SK-N-SH treated with all-trans-retinoic acid at 6 μM for 48 hours (cell line): ENCODE measurements around the gene SPNS1.

ENCODE experiments used
- ATAC-seq: fragments of 200-7000 bp; cut with Tn5 transposase; 3 replicates; pipeline ENCODE4 v1.9.1; 2020; ENCODE audit warnings: mild to moderate bottlenecking, moderate library complexity
- ARNTL ChIP-seq: fragments of 450-650 bp; formaldehyde crosslinking; IDR thresholded peaks from 2 replicates; pipeline ENCODE4 v1.5.0; 2020; ENCODE audit warnings: low read depth, mild to moderate bottlenecking, moderate library complexity, borderline replicate concordance
- BACH2 ChIP-seq: fragments of 250-450 bp; sonication (Bioruptor Pico); IDR thresholded peaks from 2 replicates; pipeline ENCODE4 v1.9.0; 2021; ENCODE audit warnings: mild to moderate bottlenecking, borderline replicate concordance
- CSDC2 ChIP-seq: fragments of 250-450 bp; sonication (Bioruptor Pico); IDR thresholded peaks from 2 replicates; pipeline ENCODE4 v1.5.0; 2020; ENCODE audit warnings: mild to moderate bottlenecking, moderate library complexity
- CSRNP3 ChIP-seq: fragments of 250-450 bp; sonication (Bioruptor Pico); IDR thresholded peaks from 2 replicates; pipeline ENCODE4 v1.5.1; 2021; ENCODE audit warnings: mild to moderate bottlenecking, moderate library complexity
- ESRRG ChIP-seq: fragments of 250-450 bp; sonication (Bioruptor Pico); IDR thresholded peaks from 2 replicates; pipeline ENCODE4 v1.6.1; 2021; ENCODE audit warnings: mild to moderate bottlenecking
- GLIS3 ChIP-seq: fragments of 250-450 bp; sonication (Bioruptor Pico); IDR thresholded peaks from 2 replicates; pipeline ENCODE4 v1.5.0; 2020; ENCODE audit warnings: mild to moderate bottlenecking, moderate library complexity
- ISL1 ChIP-seq: fragments of 250-450 bp; sonication (Bioruptor Pico); IDR thresholded peaks from 2 replicates; pipeline ENCODE4 v2.1.2; 2022; ENCODE audit warnings: mild to moderate bottlenecking, moderate library complexity
- OSR1 ChIP-seq: fragments of 250-450 bp; sonication (Bioruptor Pico); IDR thresholded peaks from 2 replicates; pipeline ENCODE4 v1.8.0; 2022; ENCODE audit warnings: moderate library complexity, mild to moderate bottlenecking, inconsistent platforms
- POU6F1 ChIP-seq: fragments of 250-450 bp; sonication (Bioruptor Pico); IDR thresholded peaks from 2 replicates; pipeline ENCODE4 v1.8.0; 2021; ENCODE audit warnings: low read depth, mild to moderate bottlenecking, moderate library complexity, borderline replicate concordance
- PPARA ChIP-seq: fragments of 250-450 bp; sonication (Bioruptor Pico); IDR thresholded peaks from 2 replicates; pipeline ENCODE4 v1.5.0; 2020; ENCODE audit warnings: mild to moderate bottlenecking, borderline replicate concordance
- SNAI2 ChIP-seq: fragments of 250-450 bp; sonication (Bioruptor Pico); IDR thresholded peaks from 2 replicates; pipeline ENCODE4 v1.5.0; 2020; ENCODE audit warnings: mild to moderate bottlenecking, moderate library complexity
- TCF4 ChIP-seq: fragments of 250-450 bp; sonication (Bioruptor Pico); IDR thresholded peaks from 2 replicates; pipeline ENCODE4 v1.8.0; 2021; ENCODE audit warnings: mild to moderate bottlenecking, moderate library complexity, borderline replicate concordance
- TSHZ2 ChIP-seq: fragments of 250-450 bp; sonication (Bioruptor Pico); IDR thresholded peaks from 2 replicates; pipeline ENCODE4 v1.5.0; 2020; ENCODE audit warnings: mild to moderate bottlenecking, moderate library complexity
- ZC3H10 ChIP-seq: fragments of 250-450 bp; sonication (Bioruptor Pico); IDR thresholded peaks from 2 replicates; pipeline ENCODE4 v1.5.1; 2021; ENCODE audit warnings: mild to moderate bottlenecking, moderate library complexity
- ZFP3 ChIP-seq: fragments of 250-450 bp; sonication (Bioruptor Pico); IDR thresholded peaks from 2 replicates; pipeline ENCODE4 v1.5.0; 2020; ENCODE audit warnings: mild to moderate bottlenecking, moderate library complexity
- ZFP30 ChIP-seq: fragments of 450-650 bp; formaldehyde crosslinking; IDR thresholded peaks from 2 replicates; pipeline ENCODE4 v1.5.0; 2022; ENCODE audit warnings: mild to moderate bottlenecking, moderate library complexity
- ZNF565 ChIP-seq: fragments of 450-650 bp; formaldehyde crosslinking; conservative IDR thresholded peaks from 2 replicates; pipeline ENCODE4 v1.5.0; 2020; ENCODE audit warnings: low read depth, mild to moderate bottlenecking, moderate library complexity
- ZNF70 ChIP-seq: fragments of 450-650 bp; formaldehyde crosslinking; IDR thresholded peaks from 2 replicates; pipeline ENCODE4 v1.5.0; 2020; ENCODE audit warnings: mild to moderate bottlenecking, moderate library complexity
- ZNF8 ChIP-seq: fragments of 450-650 bp; formaldehyde crosslinking; IDR thresholded peaks from 2 replicates; pipeline ENCODE4 v1.5.0; 2020; ENCODE audit warnings: mild to moderate bottlenecking, moderate library complexity
- TF ChIP-seq, protein P1 (sequence below): fragments of 250-450 bp; sonication (Bioruptor Pico); IDR thresholded peaks from 2 replicates; pipeline ENCODE4 v1.8.0; 2020; ENCODE audit warnings: mild to moderate bottlenecking, moderate library complexity, borderline replicate concordance
- TF ChIP-seq, protein P2 (sequence below): fragments of 250-450 bp; sonication (Bioruptor Pico); IDR thresholded peaks from 2 replicates; pipeline ENCODE4 v1.5.1; 2020; ENCODE audit warnings: low read depth, mild to moderate bottlenecking, moderate library complexity

Gene SPNS1

DNA sequence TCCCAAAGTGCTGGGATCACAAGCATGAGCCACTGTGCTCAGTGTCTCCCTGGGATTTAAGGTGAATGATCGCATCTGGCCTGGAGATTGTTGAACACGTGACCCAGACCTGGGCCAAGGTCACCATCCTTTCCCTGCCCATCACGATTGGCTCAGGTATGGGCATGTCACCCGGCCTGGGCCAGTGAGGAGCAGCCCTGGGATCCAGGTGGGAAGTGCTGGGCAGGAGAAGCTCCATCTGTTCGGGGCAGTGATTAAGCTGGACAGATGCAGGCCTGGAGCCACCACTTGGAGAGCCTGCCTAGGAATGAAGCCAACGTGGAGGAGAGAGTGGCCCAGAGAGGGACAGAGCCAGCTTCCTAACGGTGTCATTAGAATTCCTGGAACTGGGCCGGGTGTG, 17.1 kb downstream of the SPNS1 start:
- TF ChIP-seq ZNF8 (CRISPR knock-in tag) (no peak), ARNTL (no peak), POU6F1 (no peak), OSR1 (no peak), ZC3H10 (CRISPR knock-in tag) (no peak), PPARA (no peak), SNAI2 (CRISPR knock-in tag) (no peak), TCF4 (CRISPR knock-in tag) (no peak), ZNF565 (CRISPR knock-in tag) (no peak), ZFP3 (CRISPR knock-in tag) (no peak), ZFP30 (CRISPR knock-in tag) (no peak), ESRRG (CRISPR knock-in tag) (no peak), GLIS3 (CRISPR knock-in tag) (no peak)
- TF ChIP-seq, protein P1, sequence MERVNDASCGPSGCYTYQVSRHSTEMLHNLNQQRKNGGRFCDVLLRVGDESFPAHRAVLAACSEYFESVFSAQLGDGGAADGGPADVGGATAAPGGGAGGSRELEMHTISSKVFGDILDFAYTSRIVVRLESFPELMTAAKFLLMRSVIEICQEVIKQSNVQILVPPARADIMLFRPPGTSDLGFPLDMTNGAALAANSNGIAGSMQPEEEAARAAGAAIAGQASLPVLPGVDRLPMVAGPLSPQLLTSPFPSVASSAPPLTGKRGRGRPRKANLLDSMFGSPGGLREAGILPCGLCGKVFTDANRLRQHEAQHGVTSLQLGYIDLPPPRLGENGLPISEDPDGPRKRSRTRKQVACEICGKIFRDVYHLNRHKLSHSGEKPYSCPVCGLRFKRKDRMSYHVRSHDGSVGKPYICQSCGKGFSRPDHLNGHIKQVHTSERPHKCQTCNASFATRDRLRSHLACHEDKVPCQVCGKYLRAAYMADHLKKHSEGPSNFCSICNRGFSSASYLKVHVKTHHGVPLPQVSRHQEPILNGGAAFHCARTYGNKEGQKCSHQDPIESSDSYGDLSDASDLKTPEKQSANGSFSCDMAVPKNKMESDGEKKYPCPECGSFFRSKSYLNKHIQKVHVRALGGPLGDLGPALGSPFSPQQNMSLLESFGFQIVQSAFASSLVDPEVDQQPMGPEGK: no peak
- TF ChIP-seq, protein P2, sequence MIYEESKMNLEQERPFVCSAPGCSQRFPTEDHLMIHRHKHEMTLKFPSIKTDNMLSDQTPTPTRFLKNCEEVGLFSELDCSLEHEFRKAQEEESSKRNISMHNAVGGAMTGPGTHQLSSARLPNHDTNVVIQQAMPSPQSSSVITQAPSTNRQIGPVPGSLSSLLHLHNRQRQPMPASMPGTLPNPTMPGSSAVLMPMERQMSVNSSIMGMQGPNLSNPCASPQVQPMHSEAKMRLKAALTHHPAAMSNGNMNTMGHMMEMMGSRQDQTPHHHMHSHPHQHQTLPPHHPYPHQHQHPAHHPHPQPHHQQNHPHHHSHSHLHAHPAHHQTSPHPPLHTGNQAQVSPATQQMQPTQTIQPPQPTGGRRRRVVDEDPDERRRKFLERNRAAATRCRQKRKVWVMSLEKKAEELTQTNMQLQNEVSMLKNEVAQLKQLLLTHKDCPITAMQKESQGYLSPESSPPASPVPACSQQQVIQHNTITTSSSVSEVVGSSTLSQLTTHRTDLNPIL (CRISPR knock-in tag): no peak
- ATAC-seq: no peak

DNA sequence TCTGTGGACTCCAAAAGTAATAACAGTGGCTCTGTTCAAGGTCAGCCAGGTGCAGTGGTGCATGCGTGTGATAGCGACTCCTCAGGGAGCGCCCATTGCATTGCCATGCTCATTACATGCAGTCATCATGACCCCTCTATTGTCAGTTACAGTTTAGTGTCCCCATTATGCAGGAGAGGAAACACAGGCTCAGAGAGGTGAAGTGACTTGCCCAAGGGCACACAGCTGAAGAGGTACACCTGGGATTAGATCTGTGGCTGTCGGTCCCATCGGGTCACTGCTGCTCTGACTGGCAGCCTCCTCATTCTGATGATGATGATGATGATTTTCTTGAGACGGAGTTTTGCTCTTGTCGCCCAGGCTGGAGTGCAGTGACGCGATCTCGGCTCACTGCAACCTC, 17.9 kb downstream of the SPNS1 start:
- TF ChIP-seq PPARA (no peak), ZNF8 (CRISPR knock-in tag) (no peak), CSDC2 (CRISPR knock-in tag) (no peak), TCF4 (CRISPR knock-in tag) (no peak), SNAI2 (CRISPR knock-in tag) (no peak), ISL1 (no peak), ZNF565 (CRISPR knock-in tag) (no peak), GLIS3 (CRISPR knock-in tag) (no peak), BACH2 (CRISPR knock-in tag) (no peak), CSRNP3 (CRISPR knock-in tag) (no peak), ZC3H10 (CRISPR knock-in tag) (no peak), ZNF70 (CRISPR knock-in tag) (no peak), ZFP30 (CRISPR knock-in tag) (no peak), TSHZ2 (CRISPR knock-in tag) (no peak)
- TF ChIP-seq, protein P1: no peak
- TF ChIP-seq, protein P2 (CRISPR knock-in tag): no peak
- no peak for ATAC-seq
